Suppressor macrophage treated with lipopolysaccharide for 1 hour (primary cell): Measurements from ENCODE around the gene TDRKH.
A peak's percentile ranks its signal among the peaks of the same experiment; 100 is the strongest.

Experiments used
- DNase-seq, 3 donors: peaks; one replicate each; pipeline ENCODE4 v3.0.0-alpha.2; 2020 to 2022

TDRKH gene

GRCh38 chr1:151790071-151790939 lies at the start of gene TDRKH:
Gene TDRKH, minus strand, starts transcription at chr1:151790500. Its CDS starts 7,478 bp downstream, at chr1:151783022.
- DNase-seq = peak; percentile 99

GRCh38 chr1:151839457-151840403 lies 49.4 kb upstream of the TDRKH start, which contains the start of gene C2CD4D:
Gene C2CD4D, minus strand, starts transcription at chr1:151839820. Its CDS starts 831 bp downstream, at chr1:151838989.
- peak in 2 of 3 donors; percentile 55 to 66 for DNase-seq

- no peak for DNase-seq
Measured at GRCh38 chr1:151839082-151839412, 48.7 kb upstream of the TDRKH start.

GRCh38 chr1:151838222-151839081 lies 48.2 kb upstream of the TDRKH start:
- peak in 2 of 3 donors; percentile 46 to 74 for DNase-seq

- DNase-seq = no peak
Measured at GRCh38 chr1:151837884-151838221, 47.6 kb upstream of the TDRKH start.

GRCh38 chr1:151837197-151837596 lies 46.9 kb upstream of the TDRKH start:
- DNase-seq = no peak

GRCh38 chr1:151835596-151835995 lies 45.3 kb upstream of the TDRKH start:
- DNase-seq = no peak

GRCh38 chr1:151834239-151834638 lies 43.9 kb upstream of the TDRKH start:
- peak in 2 of 3 donors; percentile 39 to 41 for DNase-seq

- no peak for DNase-seq
Measured at GRCh38 chr1:151833172-151833900, 43.0 kb upstream of the TDRKH start.

- no peak for DNase-seq
Measured at GRCh38 chr1:151832318-151832980, 42.1 kb upstream of the TDRKH start.

- no peak for DNase-seq
Measured at GRCh38 chr1:151831605-151832004, 41.3 kb upstream of the TDRKH start, which contains the start of gene RORC. Gene RORC, minus strand, starts transcription at chr1:151831802. Its CDS starts 38 bp downstream, at chr1:151831764.

- no peak for DNase-seq
Measured at GRCh38 chr1:151831256-151831591, 40.9 kb upstream of the TDRKH start.

GRCh38 chr1:151830055-151830454 lies 39.8 kb upstream of the TDRKH start:
- DNase-seq = no peak

- no peak for DNase-seq
Measured at GRCh38 chr1:151829352-151830046, 39.2 kb upstream of the TDRKH start.

- peak; percentile 53 to 67 (median 58) for DNase-seq
Measured at GRCh38 chr1:151828921-151829320, 38.6 kb upstream of the TDRKH start.

GRCh38 chr1:151827853-151828252 lies 37.6 kb upstream of the TDRKH start:
- DNase-seq = peak in 1 of 3 donors; percentile 36

GRCh38 chr1:151825751-151826660 lies 35.7 kb upstream of the TDRKH start:
- no peak for DNase-seq

GRCh38 chr1:151825204-151825603 lies 34.9 kb upstream of the TDRKH start:
- no peak for DNase-seq

- no peak for DNase-seq
Measured at GRCh38 chr1:151823175-151823574, 32.9 kb upstream of the TDRKH start.

- peak; percentile 79 to 86 (median 82) for DNase-seq
Measured at GRCh38 chr1:151822404-151822803, 32.1 kb upstream of the TDRKH start.
